A673 (cell line): Measurements from ENCODE around the gene GALNT9. TPM values are rescaled to one million over a fixed set of nuclear protein-coding genes. Genes with fewer than 3 reads are reported as not detected.

Experiments
- BruUV-seq: library from RNA; stranded (reverse); fragments of 400-500 nt; replicated peaks from 2 replicates; lab custom pipeline; 2021; lab: Mats Ljungman, UMichigan
- CTCF ChIA-PET: fragments of 300-600 bp; sonication (Branson Sonifier 250); formaldehyde crosslinking; loops from one replicate; lab custom pipeline; 2022; ENCODE audit warnings: antibody characterized with exemption; lab: Charles Lee
- POLR2A ChIA-PET: fragments of 300-600 bp; sonication (Branson Sonifier 250); formaldehyde crosslinking; loops from one replicate; lab custom pipeline; 2022; ENCODE audit warnings: antibody characterized with exemption; ENCODE audit not compliant: low non-redundant PET; lab: Charles Lee
- DNase-seq: peaks from one replicate; pipeline ENCODE4 v3.0.0-alpha.2; 2015; ENCODE audit warnings: low spot score
- H3K27ac ChIP-seq: fragments of 200-600 bp; sonication (generic); 2 replicates; pipeline ENCODE4 v1.5.1; 2016; ENCODE audit warnings: mixed run types, low read depth, mild to moderate bottlenecking, mixed read lengths, antibody characterized with exemption, low read length; ENCODE audit not compliant: poor library complexity, severe bottlenecking
- H3K27me3 ChIP-seq: fragments of 200-600 bp; sonication (generic); replicated peaks from 2 replicates; pipeline ENCODE4 v1.6.1; 2017; ENCODE audit warnings: mixed run types, low read depth, mild to moderate bottlenecking, mixed read lengths, antibody characterized with exemption, low read length; ENCODE audit not compliant: insufficient read depth, poor library complexity
- H3K36me3 ChIP-seq: fragments of 200-600 bp; sonication (generic); 2 replicates; pipeline ENCODE4 v1.6.1; 2016; ENCODE audit warnings: mixed run types, mild to moderate bottlenecking, mixed read lengths, antibody characterized with exemption, low read length; ENCODE audit not compliant: insufficient read depth, poor library complexity, severe bottlenecking
- H3K4me1 ChIP-seq: fragments of 200-600 bp; sonication (generic); 2 replicates; pipeline ENCODE4 v1.6.1; 2017; ENCODE audit warnings: mixed run types, mild to moderate bottlenecking, mixed read lengths, antibody characterized with exemption, low read length; ENCODE audit not compliant: insufficient read depth, poor library complexity, severe bottlenecking
- H3K4me3 ChIP-seq: fragments of 200-600 bp; sonication (generic); 2 replicates; pipeline ENCODE4 v1.5.1; 2016; ENCODE audit warnings: low read depth, mixed run types, mild to moderate bottlenecking, mixed read lengths, low read length; ENCODE audit not compliant: poor library complexity, severe bottlenecking
- H3K9me3 ChIP-seq: fragments of 200-600 bp; sonication (generic); 2 replicates; pipeline ENCODE4 v1.6.1; 2016; ENCODE audit warnings: mixed run types, low read depth, mild to moderate bottlenecking, mixed read lengths, antibody characterized with exemption, low read length; ENCODE audit not compliant: poor library complexity, severe bottlenecking
- EZH2 ChIP-seq: fragments of 200-600 bp; sonication (generic); IDR thresholded peaks from 2 replicates; pipeline ENCODE4 v1.6.1; 2017; ENCODE audit warnings: borderline replicate concordance, low read depth, mild to moderate bottlenecking, mixed read lengths, antibody characterized with exemption, low read length; ENCODE audit not compliant: poor library complexity, severe bottlenecking
- intact Hi-C: fragments of 100-400 bp; cut with micrococcal nuclease; formaldehyde crosslinking; loops from one replicate; pipeline ENCODE4 v1.10.0; 2022; ENCODE audit not compliant: unreplicated experiment
- total RNA-seq: library from RNA; stranded (reverse); gene quantifications from 2 replicates; pipeline ENCODE4 v1.2.3, GENCODE V29; 2021
- TF ChIP-seq, protein P1 (sequence below): fragments of 300-800, 200-600 bp; sonication (generic); conservative IDR thresholded peaks from 2 replicates; pipeline ENCODE4 v1.5.1; 2017; ENCODE audit warnings: low read depth, mild to moderate bottlenecking, antibody characterized with exemption, low read length, moderate library complexity, mixed read lengths

The GALNT9 gene
- total RNA-seq, 1 experiment from 2014 or later: 7.4 TPM

DNA sequence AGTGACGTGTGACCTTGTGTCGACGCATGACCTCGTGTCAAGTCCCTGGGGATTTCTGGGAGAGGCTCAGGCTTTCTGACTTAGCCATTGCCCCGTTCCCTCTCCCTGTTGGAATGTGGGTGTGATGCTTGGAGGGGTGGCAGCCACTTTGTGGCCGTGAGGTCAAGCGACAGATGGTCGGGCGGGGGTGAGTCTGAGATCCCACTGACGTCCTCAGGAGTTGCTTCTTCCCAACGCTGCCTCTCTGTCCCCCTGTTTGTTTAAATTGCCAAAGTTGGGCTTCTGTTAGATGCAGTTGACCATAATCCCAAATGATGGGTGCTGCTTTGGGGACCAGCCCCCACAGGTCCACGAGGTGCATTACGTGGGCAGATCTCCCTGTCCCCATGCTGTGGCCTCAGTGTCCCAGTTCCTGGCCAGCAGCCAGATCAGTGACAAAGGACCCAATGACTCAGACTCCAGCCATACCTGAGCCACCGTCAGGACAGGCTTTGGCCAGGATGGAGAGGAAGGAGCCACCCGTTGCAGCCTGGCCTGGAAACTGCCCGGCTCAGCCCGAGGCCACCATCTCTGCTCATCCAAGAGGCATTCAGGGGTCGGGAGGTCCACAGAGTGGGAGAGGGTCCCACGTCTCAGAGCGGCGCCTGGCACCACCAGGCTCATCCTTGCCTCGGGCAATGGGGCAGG is 34.4 kb upstream of the GALNT9 start:
- no peak for DNase-seq
- intact Hi-C loops: no loop called here
- no peak overlapping the region for H3K27ac ChIP-seq
- H3K36me3 ChIP-seq: no peaks in the 10 kb centered on the region
- ChIA-PET POLR2A (no interaction called here), CTCF (no interaction called here)
- TF ChIP-seq, protein P1, sequence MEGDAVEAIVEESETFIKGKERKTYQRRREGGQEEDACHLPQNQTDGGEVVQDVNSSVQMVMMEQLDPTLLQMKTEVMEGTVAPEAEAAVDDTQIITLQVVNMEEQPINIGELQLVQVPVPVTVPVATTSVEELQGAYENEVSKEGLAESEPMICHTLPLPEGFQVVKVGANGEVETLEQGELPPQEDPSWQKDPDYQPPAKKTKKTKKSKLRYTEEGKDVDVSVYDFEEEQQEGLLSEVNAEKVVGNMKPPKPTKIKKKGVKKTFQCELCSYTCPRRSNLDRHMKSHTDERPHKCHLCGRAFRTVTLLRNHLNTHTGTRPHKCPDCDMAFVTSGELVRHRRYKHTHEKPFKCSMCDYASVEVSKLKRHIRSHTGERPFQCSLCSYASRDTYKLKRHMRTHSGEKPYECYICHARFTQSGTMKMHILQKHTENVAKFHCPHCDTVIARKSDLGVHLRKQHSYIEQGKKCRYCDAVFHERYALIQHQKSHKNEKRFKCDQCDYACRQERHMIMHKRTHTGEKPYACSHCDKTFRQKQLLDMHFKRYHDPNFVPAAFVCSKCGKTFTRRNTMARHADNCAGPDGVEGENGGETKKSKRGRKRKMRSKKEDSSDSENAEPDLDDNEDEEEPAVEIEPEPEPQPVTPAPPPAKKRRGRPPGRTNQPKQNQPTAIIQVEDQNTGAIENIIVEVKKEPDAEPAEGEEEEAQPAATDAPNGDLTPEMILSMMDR: no peak
- TF ChIP-seq EZH2: no peak
- H3K9me3 ChIP-seq: no peaks in the 10 kb centered on the region
- H3K27me3 ChIP-seq: peaks cover 5% of the 10 kb centered on the region
- no peak overlapping the region for H3K4me3 ChIP-seq
- H3K4me1 ChIP-seq: no peaks in the 10 kb centered on the region
- BruUV-seq: no TSS peak

DNA sequence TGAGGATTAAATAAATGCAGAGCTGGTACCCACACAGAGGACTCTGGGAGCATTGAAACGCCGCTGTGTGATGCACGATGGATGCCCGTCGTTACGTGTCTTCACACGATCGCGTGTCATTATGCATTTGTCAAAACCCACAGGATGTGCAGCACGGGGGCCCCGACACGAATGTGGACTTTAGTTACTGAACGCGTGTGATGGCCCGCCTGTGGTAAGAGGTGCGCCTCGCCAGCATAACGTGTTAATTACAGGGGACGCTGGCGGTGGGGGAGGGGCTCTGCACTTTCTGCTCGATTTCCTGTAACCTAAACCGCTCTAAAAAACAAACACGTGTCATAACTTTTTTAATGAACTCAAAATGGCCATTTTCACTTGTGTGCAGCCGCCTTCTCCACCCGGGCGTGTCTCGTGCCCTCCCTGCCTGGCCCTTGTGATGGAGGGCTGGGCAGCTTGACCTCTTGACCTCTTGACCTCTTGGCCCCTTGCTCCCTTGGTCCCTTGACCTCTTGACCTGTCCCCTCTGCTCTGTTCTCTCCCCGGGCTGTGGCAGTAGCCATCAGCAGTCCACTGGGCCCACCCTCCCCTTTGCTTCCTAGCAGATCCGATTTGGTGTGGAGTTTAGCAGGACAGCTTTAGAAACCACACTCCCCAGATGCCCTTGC is 33.7 kb upstream of the GALNT9 start:
- no peak overlapping the region for H3K4me3 ChIP-seq
- H3K27me3 ChIP-seq: no peaks in the 10 kb centered on the region
- intact Hi-C loops: no loop called here
- no peaks in the 10 kb centered on the region for H3K36me3 ChIP-seq
- no peaks in the 10 kb centered on the region for H3K9me3 ChIP-seq
- TF ChIP-seq, protein P1: no peak
- no peak for TF ChIP-seq EZH2
- H3K4me1 ChIP-seq: no peaks in the 10 kb centered on the region
- H3K27ac ChIP-seq: no peak overlapping the region
- CTCF ChIA-PET: no interaction called here
- no peak for DNase-seq
- BruUV-seq: no TSS peak
- POLR2A ChIA-PET: no interaction called here

- POLR2A ChIA-PET: no interaction called here
- Histone ChIP-seq H3K9me3 (no peaks in the 10 kb centered on the region), H3K36me3 (no peaks in the 10 kb centered on the region), H3K4me1 (peaks cover 13% of the 10 kb centered on the region), H3K27me3 (no peaks in the 10 kb centered on the region), H3K4me3 (no peak overlapping the region), H3K27ac (no peak overlapping the region)
- TF ChIP-seq, protein P1: no peak
- TF ChIP-seq EZH2: no peak
- intact Hi-C loops: no loop called here
- DNase-seq: no peak
- no TSS peak for BruUV-seq
- CTCF ChIA-PET: no interaction called here
Observed at GRCh38 chr12:132360906-132361777, 31.8 kb upstream of the GALNT9 start.
